GM12878 (cell line): ENCODE measurements around the gene FAM163B. TPM values are rescaled to one million over a fixed set of nuclear protein-coding genes. Genes with fewer than 3 reads are reported as not detected.

ENCODE experiments used
- ATAC-seq: fragments of 200-7000 bp; cut with Tn5 transposase; 3 replicates; pipeline ENCODE4 v1.9.1; 2020; ENCODE audit warnings: mild to moderate bottlenecking, moderate library complexity
- BruUV-seq: library from RNA; stranded (reverse); fragments of 400-500 nt; replicated peaks from 2 replicates; lab custom pipeline; 2021; lab: Mats Ljungman, UMichigan
- CTCF ChIA-PET: fragments of 300-600 bp; sonication (Branson Sonifier 250); formaldehyde crosslinking; extraction: SDS; loops from one replicate; lab custom pipeline; 2021; ENCODE audit warnings: inconsistent platforms; lab: Yijun Ruan, JAX
- POLR2A ChIA-PET: fragments of 350-600 bp; formaldehyde crosslinking; extraction: SDS; loops from one replicate; lab custom pipeline; 2021; ENCODE audit warnings: inconsistent platforms; lab: Charles Lee
- RAD21 ChIA-PET: fragments of 300-600 bp; sonication (Branson Sonifier 250); formaldehyde crosslinking; loops from one replicate; lab custom pipeline; 2023; ENCODE audit warnings: antibody characterized with exemption; ENCODE audit not compliant: unreplicated experiment; lab: Charles Lee
- SMC1A ChIA-PET: fragments of 300-600 bp; sonication (Branson Sonifier 250); formaldehyde crosslinking; loops from one replicate; lab custom pipeline; 2023; ENCODE audit not compliant: unreplicated experiment, uncharacterized antibody; lab: Charles Lee
- DNase-seq: peaks from one replicate; pipeline ENCODE4 v3.0.0-alpha.2; 2011; ENCODE audit warnings: low read depth, low spot score
- FAIRE-seq: peaks from 3 replicates; lab custom pipeline; 2011; peaks lifted over from hg19 to GRCh38; lab: Jason Lieb, UNC
- H2AFZ ChIP-seq: 2 replicates; pipeline ENCODE4 v1.6.0; 2011; ENCODE audit warnings: low read depth, low read length, control low read depth; ENCODE audit not compliant: control insufficient read depth
- H3K27ac ChIP-seq: 2 replicates; pipeline ENCODE4 v1.5.1; 2011; ENCODE audit warnings: control low read depth; ENCODE audit not compliant: control insufficient read depth, insufficient read depth
- H3K27me3 ChIP-seq, 2 experiments: replicated peaks in 1 of 2; 2 replicates each; pipeline versions ENCODE4 v1.6.0 to v1.6.1; 2011; ENCODE audit warnings: low read length in 1 of 2; ENCODE audit not compliant: control insufficient read depth in 2 of 2, insufficient read depth in 2 of 2
- H3K36me3 ChIP-seq, 2 experiments: 2 replicates each; pipeline ENCODE4 v1.5.1; 2011; ENCODE audit warnings: low read length in 1 of 2; ENCODE audit not compliant: control insufficient read depth in 2 of 2, insufficient read depth in 2 of 2
- H3K4me1 ChIP-seq: 2 replicates; pipeline ENCODE4 v1.6.1; 2011; ENCODE audit warnings: mild to moderate bottlenecking, low read length, moderate library complexity, mixed read lengths; ENCODE audit not compliant: control insufficient read depth, insufficient read depth
- H3K4me2 ChIP-seq: 2 replicates; pipeline ENCODE4 v1.6.0; 2011; ENCODE audit warnings: control low read depth; ENCODE audit not compliant: control insufficient read depth, insufficient read depth
- H3K4me3 ChIP-seq: fragments of 200-600 bp; sonication (generic); 2 replicates; pipeline ENCODE4 v1.5.1; 2016
- H3K79me2 ChIP-seq: 2 replicates; pipeline ENCODE4 v1.6.0; 2011; ENCODE audit warnings: low read length; ENCODE audit not compliant: control insufficient read depth, insufficient read depth
- H3K9ac ChIP-seq: 2 replicates; pipeline ENCODE4 v1.8.0; 2011; ENCODE audit warnings: low read length, control low read depth, mixed read lengths; ENCODE audit not compliant: control insufficient read depth, insufficient read depth
- H3K9me3 ChIP-seq: replicated peaks from 3 replicates; pipeline ENCODE4 v1.5.1; 2011; ENCODE audit warnings: mild to moderate bottlenecking, low read length; ENCODE audit not compliant: control insufficient read depth, insufficient read depth
- H4K20me1 ChIP-seq: 2 replicates; pipeline ENCODE4 v1.6.0; 2011; ENCODE audit not compliant: control insufficient read depth, insufficient read depth
- ATF2 ChIP-seq: IDR thresholded peaks from 2 replicates; pipeline ENCODE4 v1.6.1; 2012; ENCODE audit warnings: low read length, inconsistent platforms
- BCL11A ChIP-seq: IDR thresholded peaks from 2 replicates; pipeline ENCODE4 v1.6.1; 2011; ENCODE audit warnings: low read depth, low read length
- HSF1 ChIP-seq: fragments of 150-350 bp; IDR thresholded peaks from 2 replicates; pipeline ENCODE4 v1.6.1; 2014; ENCODE audit warnings: mild to moderate bottlenecking, low read depth, low read length
- MEF2A ChIP-seq: IDR thresholded peaks from 2 replicates; pipeline ENCODE4 v1.6.1; 2011; ENCODE audit warnings: low read depth, mild to moderate bottlenecking, low read length, moderate library complexity; ENCODE audit not compliant: insufficient read depth
- ZNF592 ChIP-seq: fragments of 450-650 bp; IDR thresholded peaks from 2 replicates; pipeline ENCODE4 v1.6.1; 2017; ENCODE audit warnings: mild to moderate bottlenecking, moderate library complexity
- WGBS: methylation state at CpG from one replicate; pipeline ENCODE4 v1.1.6; 2016; ENCODE audit warnings: low lambda C conversion rate; ENCODE audit not compliant: insufficient replicate concordance, insufficient coverage; ENCODE audit errors: missing lambda C conversion rate; 5-methylcytosine and 5-hydroxymethylcytosine counted together
- in situ Hi-C: fragments of 300-500 bp; cut with MboI; formaldehyde crosslinking; loops from 9 replicates; pipeline ENCODE4 v1.14.3; 2018; ENCODE audit warnings: mixed read lengths
- intact Hi-C: fragments of 100-400 bp; cut with micrococcal nuclease; formaldehyde crosslinking; loops from one replicate; pipeline ENCODE4 v1.14.2; 2022; ENCODE audit not compliant: unreplicated experiment
- polyA plus RNA-seq, 11 experiments: library from polyadenylated mRNA; depleted of rRNA in 4 of 11; unstranded in 6 of 11; stranded (reverse) in 5 of 11; fragments of >200 nt; fragmentation: Nextera tagmentation in 4 of 11; fragmentation: Illumina TruSeq in 1 of 11; extraction: Ambion mirVana in 4 of 11; extraction: Trizol in 1 of 11; gene quantifications; 1 replicate in 1 of 11; 2 replicates in 10 of 11; pipeline versions ENCODE4 v1.2.1 to v1.2.3, GENCODE V29; 2011 to 2016; ENCODE audit warnings: inconsistent platforms in 2 of 11, missing spikeins in 2 of 11, low read depth in 1 of 11
- total RNA-seq, 4 experiments: library from RNA; depleted of rRNA in 3 of 4; stranded (reverse); fragments of >200 nt in 3 of 4; fragmentation: Illumina TruSeq in 1 of 4; extraction: Trizol in 1 of 4; gene quantifications; 2 replicates each; pipeline versions ENCODE4 v1.2.1 to v1.2.3, GENCODE V29; 2013 to 2021

The FAM163B gene
- total and polyA plus RNA-seq, 10 of the 15 experiments (the other 5 are each of a cell fraction or from before 2014, with no cell fraction given), result not detected

- RAD21 ChIA-PET, result no interaction called here
- no peak for ATAC-seq
- intact Hi-C loops, result no loop called here
Measured at GRCh38 chr9:133607976-133608375, 1.2 kb downstream of the FAM163B start.

GRCh38 chr9:133607381-133607780 lies 1.8 kb downstream of the FAM163B start:
- CTCF ChIA-PET, result interaction anchor here (1.3 kb wide), 1 partner anchor 19 kb away, joined by 3 read pairs; no protein-coding TSS in a partner anchor
- no peak overlapping the region for H3K4me3 ChIP-seq
- 4% methylated on average over 7 of the region's 7 CpGs for WGBS
- ATAC-seq, result no peak
- SMC1A ChIA-PET, result no interaction called here
- no peaks in the 10 kb centered on the region for H3K4me1 ChIP-seq
- no peak for TF ChIP-seq HSF1
- no peak for TF ChIP-seq ATF2
- TF ChIP-seq ZNF592, result no peak
- no peak for TF ChIP-seq MEF2A
- TF ChIP-seq, all 136 proteins: peak for 0
- no peaks in the 10 kb centered on the region for H3K79me2 ChIP-seq
- H3K27ac ChIP-seq, result no peak overlapping the region
- RAD21 ChIA-PET, result no interaction called here
- no peak overlapping the region for H3K4me2 ChIP-seq
- POLR2A ChIA-PET, result no interaction called here
- H3K9ac ChIP-seq, result no peak overlapping the region
- H3K27me3 ChIP-seq, result peaks cover 0 to 9% of the 10 kb centered on the region in 2 experiments; a peak in 3 of 4 replicates
- no peaks in the 10 kb centered on the region for H3K9me3 ChIP-seq
- FAIRE-seq (no peak), DNase-seq (no peak)
- no peaks in the 10 kb centered on the region for H4K20me1 ChIP-seq
- intact Hi-C loops (no loop called here), in situ Hi-C loops (no loop called here)
- no peaks in the 10 kb centered on the region for H3K36me3 ChIP-seq
- no peak overlapping the region for H2AFZ ChIP-seq
- no TSS peak for BruUV-seq

More at GRCh38 chr9:133607976-133608375, 1.2 kb downstream of the FAM163B start:
- 25% methylated on average over 8 of the region's 8 CpGs for WGBS
- no peaks in the 10 kb centered on the region for H4K20me1 ChIP-seq
- DNase-seq, result no peak
- H3K36me3 ChIP-seq, result no peaks in the 10 kb centered on the region
- BruUV-seq, result no TSS peak
- in situ Hi-C loops, result no loop called here
- ChIA-PET POLR2A (no interaction called here), SMC1A (no interaction called here), CTCF (interaction anchor here (1.3 kb wide), 1 partner anchor 19 kb away, joined by 3 read pairs; no protein-coding TSS in a partner anchor)
- H3K27me3 ChIP-seq, result peaks cover 0 to 10% of the 10 kb centered on the region in 2 experiments; a peak in 3 of 4 replicates
- no peaks in the 10 kb centered on the region for H3K79me2 ChIP-seq
- no peak for TF ChIP-seq BCL11A
- H3K27ac ChIP-seq, result no peak overlapping the region
- H3K9ac ChIP-seq, result no peak overlapping the region
- no peaks in the 10 kb centered on the region for H3K4me1 ChIP-seq
- no peaks in the 10 kb centered on the region for H3K9me3 ChIP-seq
- no peak for FAIRE-seq
- no peak overlapping the region for H3K4me2 ChIP-seq
- no peak overlapping the region for H3K4me3 ChIP-seq
- no peak overlapping the region for H2AFZ ChIP-seq
